ENCODE results near the gene GRPR. TPM values are rescaled to one million over a fixed set of nuclear protein-coding genes. Genes with fewer than 3 reads are reported as not detected.

GRPR gene
- total RNA-seq, 2 donors from 2014 or later, result 0.37 TPM; not detected in 1

- Histone ChIP-seq H3K4me3 (no peak overlapping the region), H3K4me1 (no peaks in the 10 kb centered on the region), H3K36me3 (no peaks in the 10 kb centered on the region), H3K27ac (no peak overlapping the region), H3K27me3 (no peaks in the 10 kb centered on the region), H3K9me3 (no peaks in the 10 kb centered on the region)
- DNase-seq (ENCODE audit: low spot score), result no peak
- TF ChIP-seq CTCF (IDR thresholded peaks at IDR 0.05), result no peak
These were observed 73.5 kb downstream of the GRPR start for GRCh38 chrX:16196829-16197228.

- no peak for DNase-seq (ENCODE audit: low spot score)
- Histone ChIP-seq H3K36me3 (no peaks in the 10 kb centered on the region), H3K4me3 (no peak overlapping the region), H3K4me1 (no peaks in the 10 kb centered on the region), H3K9me3 (no peaks in the 10 kb centered on the region), H3K27me3 (no peaks in the 10 kb centered on the region), H3K27ac (no peak overlapping the region)
- TF ChIP-seq CTCF (IDR thresholded peaks at IDR 0.05), result no peak
These were observed 76.0 kb downstream of the GRPR start for GRCh38 chrX:16199343-16199742.

- Histone ChIP-seq H3K27me3 (no peaks in the 10 kb centered on the region), H3K4me1 (no peaks in the 10 kb centered on the region), H3K9me3 (no peaks in the 10 kb centered on the region), H3K27ac (no peak overlapping the region), H3K4me3 (no peak overlapping the region), H3K36me3 (no peaks in the 10 kb centered on the region)
- no peak for TF ChIP-seq CTCF (IDR thresholded peaks at IDR 0.05)
- no peak for DNase-seq (ENCODE audit: low spot score)
These were observed 79.6 kb downstream of the GRPR start for GRCh38 chrX:16202943-16203342.

Other genes with a start within 250 kb of the GRPR start
- under 1 TPM in 1 of 2 donors, not detected in 1; 0.24 TPM for gene MAGEB17, start 43.9 kb downstream of the GRPR start, total RNA-seq

Measured in right atrium auricular region (tissue), 2 donors.